HepG2 (cell line): Measurements from ENCODE around the gene LAMP2. TPM values are rescaled to one million over a fixed set of nuclear protein-coding genes. Genes with fewer than 3 reads are reported as not detected.
"Not testable (repeated sequence)": the region's sequence is repeated elsewhere in the genome, so short reads cannot be mapped to it uniquely, and the experiment has no call there.

Experiments
- ATAC-seq: fragments of 200-7000 bp; cut with Tn5 transposase; 3 replicates; pipeline ENCODE4 v1.9.1; 2020; ENCODE audit warnings: mild to moderate bottlenecking, moderate library complexity
- BruUV-seq: library from RNA; stranded (reverse); fragments of 400-500 nt; replicated peaks from 2 replicates; lab custom pipeline; 2021; lab: Mats Ljungman, UMichigan
- CTCF ChIA-PET: fragments of 300-600 bp; formaldehyde crosslinking; extraction: SDS; loops from one replicate; lab custom pipeline; 2021; ENCODE audit warnings: low total read pairs, inconsistent platforms, low intra/inter-chr PET ratio; lab: Yijun Ruan, JAX
- POLR2A ChIA-PET: fragments of 350-600 bp; sonication (Branson Sonifier 250); formaldehyde crosslinking; loops from one replicate; lab custom pipeline; 2020; ENCODE audit warnings: antibody characterized with exemption, inconsistent platforms; lab: Yijun Ruan, JAX
- DNase-seq: peaks from one replicate; pipeline ENCODE4 v3.0.0-alpha.2; 2015; ENCODE audit warnings: low spot score
- FAIRE-seq: peaks from 3 replicates; lab custom pipeline; 2011; peaks lifted over from hg19 to GRCh38; lab: Jason Lieb, UNC
- H2AFZ ChIP-seq: one replicate; pipeline ENCODE4 v1.6.1; 2011; ENCODE audit warnings: low read length, inconsistent platforms
- H3K27ac ChIP-seq: fragments of 300-600 bp; 3 replicates; pipeline ENCODE4 v1.8.0; 2011; ENCODE audit warnings: mixed run types, mild to moderate bottlenecking, mixed read lengths, low read length, inconsistent platforms; ENCODE audit not compliant: insufficient read depth; ENCODE audit errors: extremely low read length
- H3K27me3 ChIP-seq, 2 experiments: fragments of 200-600 bp in 1 of 2; 2 replicates in 1 of 2; 3 replicates in 1 of 2; pipeline versions ENCODE4 v1.6.0 to v1.8.0; 2011; ENCODE audit warnings: low read length in 2 of 2, mild to moderate bottlenecking in 2 of 2, moderate library complexity in 2 of 2, inconsistent platforms in 1 of 2; ENCODE audit not compliant: insufficient read depth in 2 of 2, control insufficient read depth in 1 of 2
- H3K36me3 ChIP-seq, 2 experiments: fragments of 200-600 bp in 1 of 2; replicated peaks in 1 of 2; 2 replicates in 1 of 2; 3 replicates in 1 of 2; pipeline versions ENCODE4 v1.5.1 to v1.8.0; 2011; ENCODE audit warnings: low read length in 2 of 2, inconsistent platforms in 1 of 2; ENCODE audit not compliant: insufficient read depth in 2 of 2, control insufficient read depth in 1 of 2
- H3K4me1 ChIP-seq: 2 replicates; pipeline ENCODE4 v1.5.1; 2012; ENCODE audit warnings: low read length, inconsistent platforms; ENCODE audit not compliant: insufficient read depth
- H3K4me2 ChIP-seq: 2 replicates; pipeline ENCODE4 v1.6.0; 2011; ENCODE audit warnings: low read depth, low read length, inconsistent platforms
- H3K4me3 ChIP-seq, 3 experiments: fragments of 200-600 bp in 1 of 3; sonication (generic), shearing (Covaris generic) in 1 of 3; replicated peaks in 1 of 3; 2 replicates each; pipeline ENCODE4 v1.5.1; 2011 to 2016; ENCODE audit warnings: low read length in 3 of 3, inconsistent platforms in 2 of 3, low read depth in 2 of 3, mild to moderate bottlenecking in 2 of 3, control low read depth in 1 of 3, mixed read lengths in 1 of 3; ENCODE audit not compliant: insufficient read depth in 1 of 3
- H3K79me2 ChIP-seq: one replicate; pipeline ENCODE4 v1.6.1; 2011; ENCODE audit warnings: low read length, inconsistent platforms; ENCODE audit not compliant: insufficient read depth
- H3K9ac ChIP-seq: 2 replicates; pipeline ENCODE4 v1.6.0; 2011; ENCODE audit warnings: mild to moderate bottlenecking, low read depth, low read length, inconsistent platforms; ENCODE audit not compliant: insufficient read depth
- H3K9me3 ChIP-seq: 2 replicates; pipeline ENCODE4 v1.5.1; 2012; ENCODE audit warnings: mild to moderate bottlenecking, low read length
- H4K20me1 ChIP-seq: 2 replicates; pipeline ENCODE4 v1.6.0; 2011; ENCODE audit warnings: inconsistent platforms, mild to moderate bottlenecking, low read length, moderate library complexity; ENCODE audit not compliant: insufficient read depth
- CERS6 ChIP-seq: sonication (generic); formaldehyde crosslinking; IDR thresholded peaks from 2 replicates; pipeline ENCODE4 v1.5.0; 2020; ENCODE audit warnings: missing genetic modification reagents
- MIER3 ChIP-seq: IDR thresholded peaks from 2 replicates; pipeline ENCODE4 v1.6.1; 2016; ENCODE audit warnings: missing compliant biosample characterization, borderline replicate concordance
- PHB2 ChIP-seq: fragments of 450-650 bp; IDR thresholded peaks from 2 replicates; pipeline ENCODE4 v1.6.1; 2018; ENCODE audit not compliant: partially characterized antibody
- RFX3 ChIP-seq: IDR thresholded peaks from 2 replicates; pipeline ENCODE4 v1.6.1; 2016; ENCODE audit warnings: missing biosample characterization, missing genetic modification reagents
- SNRNP70 ChIP-seq: fragments of 200-400 bp; formaldehyde crosslinking; IDR thresholded peaks from 2 replicates; pipeline ENCODE4 v1.6.1; 2017; ENCODE audit warnings: mild to moderate bottlenecking, low read depth, low read length, moderate library complexity
- ZNF101 ChIP-seq: sonication (generic); formaldehyde crosslinking; IDR thresholded peaks from 2 replicates; pipeline ENCODE4 v1.4.0; 2020; ENCODE audit warnings: mild to moderate bottlenecking, low read depth, missing genetic modification reagents, borderline replicate concordance
- ZNF549 ChIP-seq: sonication (generic); formaldehyde crosslinking; IDR thresholded peaks from 2 replicates; pipeline ENCODE4 v1.5.0; 2020; ENCODE audit warnings: missing genetic modification reagents
- WGBS: methylation state at CpG from one replicate; pipeline ENCODE4 v1.1.6; 2017; ENCODE audit warnings: low lambda C conversion rate; 5-methylcytosine and 5-hydroxymethylcytosine counted together
- in situ Hi-C: cut with HindIII; loops from 2 replicates; pipeline ENCODE4 v1.10.0; 2017; ENCODE audit warnings: low pct_unique_long_range_greater_than_20kb; ENCODE audit not compliant: extremely low pct_ligation_motif_present
- intact Hi-C: fragments of 100-400 bp; cut with micrococcal nuclease; formaldehyde crosslinking; loops from one replicate; pipeline ENCODE4 v1.10.0; 2022; ENCODE audit not compliant: unreplicated experiment
- polyA plus RNA-seq, 8 experiments: library from polyadenylated mRNA; depleted of rRNA in 3 of 8; stranded (reverse) in 7 of 8; unstranded in 1 of 8; fragments of >200 nt; fragmentation: Illumina TruSeq in 4 of 8; extraction: Trizol in 4 of 8; gene quantifications; 2 replicates each; pipeline versions ENCODE4 v1.2.1 to v1.2.3, GENCODE V29; 2011 to 2016; ENCODE audit warnings: low read depth in 4 of 8, missing spikeins in 1 of 8, mixed read lengths in 1 of 8; ENCODE audit not compliant: insufficient read depth in 1 of 8
- total RNA-seq, 5 experiments: library from RNA; depleted of rRNA; stranded (reverse); fragments of >200 nt; fragmentation: Illumina TruSeq; extraction: Trizol; gene quantifications; 2 replicates each; pipeline ENCODE4 v1.2.3, GENCODE V29; 2016; ENCODE audit warnings: low read depth in 1 of 5

LAMP2 gene
- total and polyA plus RNA-seq, 2 of the 13 experiments (the other 11 are each of a cell fraction or from before 2014, with no cell fraction given), result 127 to 170 TPM

- no peaks in the 10 kb centered on the region for H4K20me1 ChIP-seq
- H3K27ac ChIP-seq, result no peak overlapping the region
- H3K9ac ChIP-seq, result no peak overlapping the region
- TF ChIP-seq PHB2 (no peak), RFX3 (CRISPR knock-in tag) (no peak), CERS6 (CRISPR knock-in tag) (no peak)
- no peaks in the 10 kb centered on the region for H3K36me3 ChIP-seq
- FAIRE-seq (no peak), DNase-seq (no peak), ATAC-seq (no peak)
- H3K4me2 ChIP-seq, result no peak overlapping the region
- no peaks in the 10 kb centered on the region for H3K27me3 ChIP-seq
- 44% methylated on average over 1 of the region's 1 CpG for WGBS
- BruUV-seq, result no TSS peak
- POLR2A ChIA-PET, result no interaction called here
- peak overlapping the region; percentile 5 for H2AFZ ChIP-seq
- in situ Hi-C loops (no loop called here), intact Hi-C loops (no loop called here)
- H3K4me1 ChIP-seq, result no peaks in the 10 kb centered on the region
- H3K9me3 ChIP-seq, result no peaks in the 10 kb centered on the region
- no peaks in the 10 kb centered on the region for H3K79me2 ChIP-seq
- H3K4me3 ChIP-seq, result no peak overlapping the region
- CTCF ChIA-PET, result no interaction called here
Observed at GRCh38 chrX:120504569-120504968, 35.5 kb upstream of the LAMP2 start.

- H3K27ac ChIP-seq, result no peak overlapping the region
- DNase-seq, result no peak
- peak overlapping the region; percentile 27 for H2AFZ ChIP-seq
- intact Hi-C loops, result loop anchor here (5.0 kb wide), 1 partner anchor 178 kb away; no protein-coding TSS in a partner anchor
- BruUV-seq, result no TSS peak
- POLR2A ChIA-PET, result no interaction called here
- H4K20me1 ChIP-seq, result no peaks in the 10 kb centered on the region
- CTCF ChIA-PET, result no interaction called here
- no peaks in the 10 kb centered on the region for H3K27me3 ChIP-seq
- H3K79me2 ChIP-seq, result no peaks in the 10 kb centered on the region
- ATAC-seq, result no peak
- H3K9me3 ChIP-seq, result no peaks in the 10 kb centered on the region
- H3K4me1 ChIP-seq, result no peaks in the 10 kb centered on the region
- in situ Hi-C loops, result loop anchor here (10.0 kb wide), 1 partner anchor 255 kb away; no protein-coding TSS in a partner anchor
- H3K4me2 ChIP-seq, result no peak overlapping the region
- WGBS, result 68% methylated on average over 3 of the region's 4 CpGs
- no peaks in the 10 kb centered on the region for H3K36me3 ChIP-seq
- no peak for FAIRE-seq
- no peak overlapping the region for H3K9ac ChIP-seq
- H3K4me3 ChIP-seq, result no peak overlapping the region
- TF ChIP-seq ZNF101 (CRISPR knock-in tag), result no peak
- no peak for TF ChIP-seq MIER3 (CRISPR knock-in tag)
- TF ChIP-seq SNRNP70, result no peak
- TF ChIP-seq ZNF549 (CRISPR knock-in tag), result no peak
Observed at GRCh38 chrX:120499301-120500072, 30.4 kb upstream of the LAMP2 start.

GRCh38 chrX:120490119-120490518 lies 21.0 kb upstream of the LAMP2 start:
- DNase-seq, H3K36me3 ChIP-seq, H3K9ac ChIP-seq, BruUV-seq, H3K79me2 ChIP-seq, POLR2A ChIA-PET, FAIRE-seq, H2AFZ ChIP-seq, H3K4me2 ChIP-seq, intact Hi-C loops, H3K27ac ChIP-seq, H3K9me3 ChIP-seq, H3K4me3 ChIP-seq, CTCF ChIA-PET, H4K20me1 ChIP-seq, ATAC-seq, H3K27me3 ChIP-seq: not testable (repeated sequence)
- WGBS, result 100% methylated on average over 1 of the region's 2 CpGs
- H3K4me1 ChIP-seq, result peaks cover 27% of the 10 kb centered on the region
- in situ Hi-C loops, result loop anchor here (10.0 kb wide), 1 partner anchor 265 kb away; no protein-coding TSS in a partner anchor
